CD8-positive, alpha-beta memory T cell (primary cell): ENCODE results near the gene CHMP1A. TPM values are rescaled to one million over a fixed set of nuclear protein-coding genes. Genes with fewer than 3 reads are reported as not detected.

Experiments
- CTCF ChIA-PET: fragments of 350-600 bp; sonication (Branson Sonifier 250); formaldehyde crosslinking; loops from one replicate; lab custom pipeline; 2021; ENCODE audit warnings: antibody characterized with exemption; lab: Charles Lee
- POLR2A ChIA-PET: fragments of 350-600 bp; sonication (Branson Sonifier 250); formaldehyde crosslinking; loops from one replicate; lab custom pipeline; 2021; ENCODE audit warnings: antibody characterized with exemption; lab: Charles Lee
- DNase-seq, 5 donors: peaks; one replicate each; pipeline versions ENCODE4 v3.0.0 to v3.0.0-alpha.2; 2020 to 2022; ENCODE audit warnings: mixed read lengths in 1 of 5
- H3K27ac ChIP-seq: one replicate; pipeline ENCODE4 v1.7.0; 2013; ENCODE audit warnings: low read depth, mild to moderate bottlenecking, low read length, moderate library complexity
- H3K27me3 ChIP-seq: 2 replicates; pipeline ENCODE4 v1.7.0; 2013; ENCODE audit warnings: low read length, mild to moderate bottlenecking; ENCODE audit not compliant: insufficient read depth, poor library complexity, severe bottlenecking
- H3K36me3 ChIP-seq: 2 replicates; pipeline ENCODE4 v1.7.0; 2013; ENCODE audit warnings: mild to moderate bottlenecking, low read length, moderate library complexity; ENCODE audit not compliant: insufficient read depth
- H3K4me1 ChIP-seq: 2 replicates; pipeline ENCODE4 v1.7.0; 2013; ENCODE audit warnings: mild to moderate bottlenecking, low read length, moderate library complexity; ENCODE audit not compliant: insufficient read depth
- H3K4me3 ChIP-seq: 2 replicates; pipeline ENCODE4 v1.7.0; 2013; ENCODE audit warnings: mild to moderate bottlenecking, low read length
- H3K9me3 ChIP-seq: 2 replicates; pipeline ENCODE4 v1.7.0; 2013; ENCODE audit warnings: mild to moderate bottlenecking, low read length
- H3K27ac Mint-ChIP-seq, 8 donors: one replicate each; pipeline ENCODE4 v1.8.0; 2020 to 2021; ENCODE audit warnings: mixed read lengths in 8 of 8, mild to moderate bottlenecking in 6 of 8, inconsistent platforms in 3 of 8, moderate library complexity in 3 of 8
- H3K27me3 Mint-ChIP-seq, 2 donors: one replicate each; pipeline ENCODE4 v1.8.0; 2020 to 2021; ENCODE audit warnings: mixed read lengths in 2 of 2, mild to moderate bottlenecking in 1 of 2, moderate library complexity in 1 of 2
- H3K36me3 Mint-ChIP-seq, 3 donors: one replicate each; pipeline ENCODE4 v1.8.0; 2020 to 2021; ENCODE audit warnings: mixed read lengths in 3 of 3, inconsistent platforms in 1 of 3, mild to moderate bottlenecking in 1 of 3
- H3K4me1 Mint-ChIP-seq, 3 donors: one replicate each; pipeline ENCODE4 v1.8.0; 2020 to 2021; ENCODE audit warnings: mixed read lengths in 3 of 3, inconsistent platforms in 1 of 3, mild to moderate bottlenecking in 1 of 3
- H3K4me3 Mint-ChIP-seq, 7 donors: one replicate each; pipeline ENCODE4 v1.8.0; 2020 to 2021; ENCODE audit warnings: mixed read lengths in 7 of 7, mild to moderate bottlenecking in 6 of 7, moderate library complexity in 4 of 7, inconsistent platforms in 2 of 7
- H3K9me3 Mint-ChIP-seq, 5 donors: one replicate each; pipeline ENCODE4 v1.8.0; 2020 to 2022; ENCODE audit warnings: mixed read lengths in 5 of 5, mild to moderate bottlenecking in 3 of 5, moderate library complexity in 2 of 5, inconsistent platforms in 1 of 5
- polyA plus RNA-seq: library from polyadenylated mRNA; unstranded; fragments of 300-500 nt; fragmentation: Illumina TruSeq; gene quantifications from one replicate; pipeline ENCODE4 v1.2.3, GENCODE V29; 2021
- total RNA-seq, 2 experiments: library from RNA; stranded (reverse); gene quantifications; one replicate each; pipeline ENCODE4 v1.2.3, GENCODE V29; 2021

The CHMP1A gene
- total and polyA plus RNA-seq, 3 experiments from 2014 or later: 72.1 to 94.0 (median 81.4) TPM

GRCh38 chr16:89618109-89618998 lies 39.2 kb downstream of the CHMP1A start:
- H3K4me3 ChIP-seq: no peak overlapping the region
- H3K9me3 ChIP-seq: no peaks in the 10 kb centered on the region
- Mint-ChIP-seq H3K4me1 (peaks cover 10 to 14% (median 13%) of the 10 kb centered on the region in 3 donors), H3K9me3 (peaks cover 0 to 5% (median 0%) of the 10 kb centered on the region in 5 donors), H3K36me3 (no peaks in the 10 kb centered on the region), H3K4me3 (no peak overlapping the region), H3K27me3 (peaks cover 3 to 7% of the 10 kb centered on the region in 2 donors), H3K27ac (no peak overlapping the region)
- ChIA-PET CTCF (interaction anchor here (0.9 to 1.5 kb wide), 2 partner anchors 135 to 378 kb away, joined by 3 to 4 read pairs; no protein-coding TSS in a partner anchor), POLR2A (no interaction called here)
- peaks cover 7% of the 10 kb centered on the region for H3K4me1 ChIP-seq
- H3K27me3 ChIP-seq: no peaks in the 10 kb centered on the region
- no peak for DNase-seq
- H3K27ac ChIP-seq: no peak overlapping the region
- H3K36me3 ChIP-seq: no peaks in the 10 kb centered on the region

DNA sequence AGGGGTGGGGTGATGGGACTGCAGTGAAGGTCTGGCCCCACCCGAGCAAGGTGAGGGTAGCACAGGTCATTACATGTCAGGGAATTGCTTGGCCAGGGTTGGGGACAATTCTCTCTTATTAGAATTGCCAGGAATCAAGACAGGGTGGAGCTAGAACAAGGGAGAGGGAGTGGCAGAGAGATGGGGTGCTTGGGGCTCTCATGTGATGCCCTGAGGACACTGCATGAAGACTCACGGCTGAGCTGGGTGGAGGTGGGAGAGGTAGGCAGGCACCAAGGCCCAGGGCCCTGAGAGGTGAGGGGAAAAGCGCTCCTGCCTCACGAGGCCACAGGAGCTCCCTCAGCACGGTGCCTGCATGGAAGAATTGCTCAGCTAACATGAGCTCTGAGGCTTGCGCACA lies 40.5 kb downstream of the CHMP1A start:
- Histone ChIP-seq H3K27ac (peak overlapping the region; percentile 6), H3K4me3 (no peak overlapping the region), H3K4me1 (peaks cover 7% of the 10 kb centered on the region), H3K27me3 (no peaks in the 10 kb centered on the region), H3K9me3 (no peaks in the 10 kb centered on the region), H3K36me3 (no peaks in the 10 kb centered on the region)
- ChIA-PET CTCF (interaction anchor here (0.9 to 1.5 kb wide), 2 partner anchors 133 to 377 kb away, joined by 3 to 4 read pairs; no protein-coding TSS in a partner anchor), POLR2A (no interaction called here)
- peaks cover 3 to 5% of the 10 kb centered on the region in 2 donors for H3K27me3 Mint-ChIP-seq
- H3K4me3 Mint-ChIP-seq: peak overlapping the region in 2 of 7 donors; percentile 26 to 40
- H3K27ac Mint-ChIP-seq: peak overlapping the region; percentile 82 to 98 (median 86)
- peaks cover 10 to 15% (median 13%) of the 10 kb centered on the region in 3 donors for H3K4me1 Mint-ChIP-seq
- H3K36me3 Mint-ChIP-seq: no peaks in the 10 kb centered on the region
- peaks cover 0 to 5% (median 0%) of the 10 kb centered on the region in 5 donors for H3K9me3 Mint-ChIP-seq
- DNase-seq: no peak

DNA sequence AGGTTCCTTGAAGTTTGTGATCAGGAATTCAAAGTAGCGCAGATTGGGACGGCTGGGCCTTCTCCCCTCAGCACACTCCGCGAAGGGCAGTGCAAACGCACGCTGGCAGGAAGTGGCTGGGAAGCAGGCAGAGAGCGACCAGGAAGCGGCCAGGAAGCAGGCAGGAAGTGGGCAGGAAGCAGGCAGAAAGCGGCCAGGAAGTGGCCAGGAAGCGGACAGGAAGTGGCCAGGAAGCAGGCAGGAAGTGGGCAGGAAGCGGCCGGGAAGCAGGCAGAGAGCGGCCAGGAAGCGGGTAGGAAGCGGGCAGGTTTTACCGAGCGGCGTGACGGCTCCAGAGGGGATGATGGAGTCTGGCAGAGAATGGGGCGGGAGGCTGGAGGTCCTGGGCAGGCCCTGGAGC lies 40.9 kb downstream of the CHMP1A start:
- CTCF ChIA-PET: interaction anchor here (1.1 to 1.5 kb wide), 2 partner anchors 14 to 133 kb away, joined by 3 to 4 read pairs; no protein-coding TSS in a partner anchor
- no peak overlapping the region for H3K4me3 ChIP-seq
- peaks cover 3% of the 10 kb centered on the region in 2 donors for H3K27me3 Mint-ChIP-seq
- H3K36me3 ChIP-seq: no peaks in the 10 kb centered on the region
- H3K27ac ChIP-seq: peak overlapping the region; percentile 6
- peak overlapping the region in 2 of 7 donors; percentile 12 to 26 for H3K4me3 Mint-ChIP-seq
- peaks cover 0 to 5% (median 0%) of the 10 kb centered on the region in 5 donors for H3K9me3 Mint-ChIP-seq
- peaks cover 7% of the 10 kb centered on the region for H3K4me1 ChIP-seq
- H3K36me3 Mint-ChIP-seq: no peaks in the 10 kb centered on the region
- peak in 4 of 5 donors; percentile 11 to 58 (median 34) for DNase-seq
- H3K27ac Mint-ChIP-seq: peak overlapping the region; percentile 82 to 98 (median 86)
- peaks cover 10 to 15% (median 13%) of the 10 kb centered on the region in 3 donors for H3K4me1 Mint-ChIP-seq
- no peaks in the 10 kb centered on the region for H3K27me3 ChIP-seq
- no peaks in the 10 kb centered on the region for H3K9me3 ChIP-seq
- POLR2A ChIA-PET: no interaction called here

DNA sequence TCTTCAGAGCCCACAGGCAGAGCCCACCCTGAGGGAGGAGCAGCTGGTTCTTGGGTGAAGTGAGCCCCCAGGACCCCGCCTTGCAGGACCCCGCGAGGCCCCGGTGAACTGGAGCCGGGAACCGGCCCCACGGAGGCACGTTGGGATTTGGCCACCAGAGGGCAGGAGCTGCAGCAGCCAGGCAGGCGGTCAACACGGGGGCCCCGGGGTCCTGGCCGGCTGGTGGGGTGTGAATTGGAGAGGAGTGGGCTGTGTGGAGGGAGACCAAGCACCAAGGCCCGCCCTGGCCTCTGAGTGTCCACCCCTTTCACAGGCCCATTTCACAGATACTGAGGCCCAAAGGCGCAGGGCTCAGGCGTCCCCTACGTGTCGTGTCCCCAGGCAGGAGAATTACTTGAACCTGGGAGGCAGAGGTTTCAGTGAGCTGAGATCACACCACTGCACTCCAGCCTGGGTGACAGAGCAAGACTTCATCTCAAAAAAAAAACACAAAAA lies 41.9 kb downstream of the CHMP1A start:
- Histone ChIP-seq H3K27ac (no peak overlapping the region), H3K4me1 (peaks cover 7% of the 10 kb centered on the region), H3K27me3 (no peaks in the 10 kb centered on the region), H3K9me3 (no peaks in the 10 kb centered on the region), H3K4me3 (no peak overlapping the region), H3K36me3 (no peaks in the 10 kb centered on the region)
- H3K4me1 Mint-ChIP-seq: peaks cover 10 to 15% (median 13%) of the 10 kb centered on the region in 3 donors
- H3K27ac Mint-ChIP-seq: peak overlapping the region in 2 of 8 donors; percentile 90 to 93
- peaks cover 3 to 6% of the 10 kb centered on the region in 2 donors for H3K27me3 Mint-ChIP-seq
- no peaks in the 10 kb centered on the region for H3K36me3 Mint-ChIP-seq
- H3K4me3 Mint-ChIP-seq: no peak overlapping the region
- ChIA-PET CTCF (interaction anchor here (0.7 to 1.1 kb wide), 2 partner anchors 13 to 356 kb away, joined by 3 read pairs; no protein-coding TSS in a partner anchor), POLR2A (interaction anchor here (0.6 kb wide), 1 partner anchor 23 kb away, joined by 5 read pairs; no protein-coding TSS in a partner anchor)
- peak in 1 of 5 donors; percentile 49 for DNase-seq
- H3K9me3 Mint-ChIP-seq: peaks cover 0 to 5% (median 0%) of the 10 kb centered on the region in 5 donors

DNA sequence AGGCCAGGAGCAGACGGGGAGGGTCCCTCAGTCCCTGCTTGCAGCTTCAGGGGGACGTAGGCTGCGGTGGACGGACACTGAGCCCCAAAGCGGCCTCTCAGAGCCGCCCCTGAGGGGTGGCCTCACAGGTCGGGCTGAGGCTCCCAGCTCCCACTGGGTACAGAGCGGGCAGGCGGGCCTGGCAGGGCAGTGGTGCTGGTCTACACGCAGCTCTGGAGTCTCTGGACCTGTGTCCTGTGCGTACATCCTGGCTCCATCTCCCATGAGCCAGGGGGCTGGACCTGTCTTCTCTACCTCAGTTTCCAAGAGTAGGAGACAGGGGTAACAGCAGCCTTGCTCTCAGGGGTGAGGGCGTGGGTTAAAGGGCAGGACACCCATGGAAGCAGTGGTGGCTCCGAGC lies 42.3 kb downstream of the CHMP1A start:
- H3K4me3 ChIP-seq: no peak overlapping the region
- H3K27me3 ChIP-seq: no peaks in the 10 kb centered on the region
- peaks cover 0 to 5% (median 0%) of the 10 kb centered on the region in 5 donors for H3K9me3 Mint-ChIP-seq
- no peak overlapping the region for H3K27ac Mint-ChIP-seq
- peaks cover 3 to 6% of the 10 kb centered on the region in 2 donors for H3K27me3 Mint-ChIP-seq
- H3K4me1 ChIP-seq: peaks cover 7% of the 10 kb centered on the region
- H3K36me3 Mint-ChIP-seq: no peaks in the 10 kb centered on the region
- POLR2A ChIA-PET: interaction anchor here (0.6 kb wide), 1 partner anchor 22 kb away, joined by 5 read pairs; no protein-coding TSS in a partner anchor
- DNase-seq: no peak
- H3K27ac ChIP-seq: no peak overlapping the region
- H3K36me3 ChIP-seq: no peaks in the 10 kb centered on the region
- no peak overlapping the region for H3K4me3 Mint-ChIP-seq
- H3K9me3 ChIP-seq: no peaks in the 10 kb centered on the region
- peaks cover 10 to 15% (median 13%) of the 10 kb centered on the region in 3 donors for H3K4me1 Mint-ChIP-seq
- CTCF ChIA-PET: interaction anchor here (1.1 kb wide), 1 partner anchor 12 kb away, joined by 3 read pairs; no protein-coding TSS in a partner anchor

GRCh38 chr16:89613954-89614459 lies 43.5 kb downstream of the CHMP1A start:
- CTCF ChIA-PET: no interaction called here
- no peaks in the 10 kb centered on the region for H3K36me3 ChIP-seq
- no peaks in the 10 kb centered on the region for H3K9me3 ChIP-seq
- no peak for DNase-seq
- POLR2A ChIA-PET: no interaction called here
- no peak overlapping the region for H3K27ac ChIP-seq
- H3K4me1 ChIP-seq: peaks cover 7% of the 10 kb centered on the region
- H3K4me1 Mint-ChIP-seq: peaks cover 10 to 15% (median 13%) of the 10 kb centered on the region in 3 donors
- no peak overlapping the region for H3K27ac Mint-ChIP-seq
- H3K27me3 ChIP-seq: no peaks in the 10 kb centered on the region
- no peak overlapping the region for H3K4me3 Mint-ChIP-seq
- peaks cover 3 to 6% of the 10 kb centered on the region in 2 donors for H3K27me3 Mint-ChIP-seq
- no peaks in the 10 kb centered on the region for H3K36me3 Mint-ChIP-seq
- H3K4me3 ChIP-seq: no peak overlapping the region
- peaks cover 0 to 5% (median 0%) of the 10 kb centered on the region in 5 donors for H3K9me3 Mint-ChIP-seq

- Histone ChIP-seq H3K4me1 (peaks cover 7% of the 10 kb centered on the region), H3K36me3 (no peaks in the 10 kb centered on the region), H3K4me3 (no peak within 1 kb of the TSS), H3K27ac (no peak within 1 kb of the TSS), H3K27me3 (no peaks in the 10 kb centered on the region), H3K9me3 (no peaks in the 10 kb centered on the region)
- Mint-ChIP-seq H3K9me3 (peaks cover 0 to 5% (median 0%) of the 10 kb centered on the region in 5 donors), H3K27me3 (peaks cover 3 to 6% of the 10 kb centered on the region in 2 donors), H3K27ac (peak within 1 kb of the TSS in 2 of 8 donors; percentile 23 to 87), H3K36me3 (no peaks in the 10 kb centered on the region), H3K4me1 (peaks cover 10 to 15% (median 13%) of the 10 kb centered on the region in 3 donors), H3K4me3 (no peak within 1 kb of the TSS)
- ChIA-PET CTCF (no interaction called here), POLR2A (no interaction called here)
- no peak for DNase-seq
Measured at GRCh38 chr16:89613231-89613953, 44.1 kb downstream of the CHMP1A start, which contains the start of gene DPEP1. Gene DPEP1, plus strand, starts transcription at chr16:89613642. Its CDS starts 16,769 bp downstream, at chr16:89630411.
